ENCODE data around the gene GALNT2.

GRCh38 chr1:230141797-230142607, 75.0 kb downstream of the GALNT2 start:
- no peak for TF ChIP-seq YY1 (IDR thresholded peaks at IDR 0.05; ENCODE audit: insufficient read depth, insufficient read length)
- TF ChIP-seq ZNF274 (IDR thresholded peaks at IDR 0.05; ENCODE audit: low read depth, low read length): no peak
- TF ChIP-seq SUZ12 (IDR thresholded peaks at IDR 0.05; ENCODE audit: extremely low read depth, insufficient read depth, insufficient read length): no peak
